ENCODE results near the gene PVALB.

PVALB gene

GRCh38 chr22:36833073-36833472 is 16.2 kb upstream of the PVALB start:
- in situ Hi-C loops (cut with MboI; ENCODE audit: low pct_unique_long_range_greater_than_20kb, low sequenced_read_pairs, unreplicated experiment): no loop called here
- no peak for TF ChIP-seq CTCF (IDR thresholded peaks at IDR 0.05; ENCODE audit: extremely low read depth, insufficient read depth, missing control alignments)
- DNase-seq (ENCODE audit: low spot score): no peak

GRCh38 chr22:36831717-36832116 is 14.9 kb upstream of the PVALB start:
- TF ChIP-seq CTCF (IDR thresholded peaks at IDR 0.05; ENCODE audit: extremely low read depth, insufficient read depth, missing control alignments): no peak
- DNase-seq (ENCODE audit: low spot score): no peak
- in situ Hi-C loops (cut with MboI; ENCODE audit: low pct_unique_long_range_greater_than_20kb, low sequenced_read_pairs, unreplicated experiment): no loop called here

GRCh38 chr22:36831206-36831605 is 14.4 kb upstream of the PVALB start:
- DNase-seq (ENCODE audit: low spot score): no peak
- TF ChIP-seq CTCF (IDR thresholded peaks at IDR 0.05; ENCODE audit: extremely low read depth, insufficient read depth, missing control alignments): no peak
- in situ Hi-C loops (cut with MboI; ENCODE audit: low pct_unique_long_range_greater_than_20kb, low sequenced_read_pairs, unreplicated experiment): no loop called here

GRCh38 chr22:36830601-36831000 is 13.8 kb upstream of the PVALB start:
- in situ Hi-C loops (cut with MboI; ENCODE audit: low pct_unique_long_range_greater_than_20kb, low sequenced_read_pairs, unreplicated experiment): no loop called here
- no peak for TF ChIP-seq CTCF (IDR thresholded peaks at IDR 0.05; ENCODE audit: extremely low read depth, insufficient read depth, missing control alignments)
- DNase-seq (ENCODE audit: low spot score): no peak

GRCh38 chr22:36829370-36830002 is 12.7 kb upstream of the PVALB start:
- no peak for TF ChIP-seq CTCF (IDR thresholded peaks at IDR 0.05; ENCODE audit: extremely low read depth, insufficient read depth, missing control alignments)
- in situ Hi-C loops (cut with MboI; ENCODE audit: low pct_unique_long_range_greater_than_20kb, low sequenced_read_pairs, unreplicated experiment): no loop called here
- DNase-seq (ENCODE audit: low spot score): no peak

GRCh38 chr22:36828815-36829214 is 12.0 kb upstream of the PVALB start:
- in situ Hi-C loops (cut with MboI; ENCODE audit: low pct_unique_long_range_greater_than_20kb, low sequenced_read_pairs, unreplicated experiment): no loop called here
- TF ChIP-seq CTCF (IDR thresholded peaks at IDR 0.05; ENCODE audit: extremely low read depth, insufficient read depth, missing control alignments): no peak
- DNase-seq (ENCODE audit: low spot score): no peak
